Measurements from ENCODE around the gene MCTP1. TPM values are rescaled to one million over a fixed set of nuclear protein-coding genes. Genes with fewer than 3 reads are reported as not detected.

The MCTP1 gene
- total and polyA plus RNA-seq, 2 of the 8 experiments (the other 6 are each of a cell fraction or from before 2014, with no cell fraction given), result 0.56 to 3.4 TPM

DNA sequence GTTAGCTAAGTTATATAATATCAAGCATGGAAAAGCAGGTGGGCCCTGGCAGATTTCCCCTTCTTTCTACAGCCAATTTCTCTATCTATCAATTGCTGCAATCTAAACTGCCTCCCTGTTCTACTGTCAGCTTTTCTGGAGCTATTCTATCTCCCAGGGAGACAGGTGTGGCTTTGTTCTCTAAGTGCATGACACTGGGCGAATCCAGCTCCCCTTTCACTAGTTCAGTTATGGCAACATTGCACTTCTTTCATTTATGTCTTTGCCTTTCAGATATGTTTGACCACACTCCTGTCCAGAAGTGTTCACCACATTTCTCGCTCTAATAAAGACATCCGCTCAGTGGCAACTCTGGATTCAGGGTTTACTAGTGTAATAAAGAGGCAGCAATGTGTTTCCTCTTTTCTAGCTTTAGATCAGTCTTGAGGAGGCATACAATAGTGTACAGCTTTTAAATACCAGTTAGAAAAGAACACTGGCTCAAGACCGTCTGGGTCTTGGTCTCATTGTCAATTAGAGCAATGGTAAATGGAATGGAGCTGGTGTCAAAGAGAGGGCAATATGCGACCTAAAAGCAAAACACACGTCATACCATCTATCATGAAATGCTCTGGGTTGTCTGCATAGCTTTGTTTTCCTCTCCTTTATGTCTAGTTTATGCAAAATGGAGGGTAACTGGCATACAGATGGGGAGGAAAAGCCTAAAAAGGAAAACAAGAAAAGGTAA, 469.4 kb downstream of the MCTP1 start:
- no peaks in the 10 kb centered on the region for H3K4me1 ChIP-seq (replicated peaks in 1 of 4; ENCODE audit: control insufficient read depth in 3 of 4, insufficient read depth in 4 of 4, low read length in 3 of 4)
- H2BK15ac ChIP-seq (ENCODE audit: low read length), result no peak overlapping the region
- H4K20me1 ChIP-seq (replicated peaks in 1 of 2; ENCODE audit: control insufficient read depth in 1 of 2, insufficient read depth in 2 of 2, low read length in 2 of 2), result no peaks in the 10 kb centered on the region
- H2BK12ac ChIP-seq (ENCODE audit: low read depth, low read length), result no peak overlapping the region
- H3K23me2 ChIP-seq (ENCODE audit: low read depth, low read length), result no peaks in the 10 kb centered on the region
- no peak overlapping the region for H3K56ac ChIP-seq (replicated peaks; ENCODE audit: insufficient read length, low read depth, low read length)
- H3K4ac ChIP-seq (replicated peaks; ENCODE audit: insufficient read length, low read depth, low read length), result no peak overlapping the region
- H3K27me3 ChIP-seq (replicated peaks in 1 of 4; ENCODE audit: control insufficient read depth in 3 of 4, extremely low read depth in 1 of 4, insufficient read depth in 3 of 4, low read length in 3 of 4), result no peaks in the 10 kb centered on the region
- FAIRE-seq (no peak), DNase-seq (ENCODE audit: low read depth in 1 of 2, low spot score in 2 of 2) (no peak)
- H3K4me2 ChIP-seq (ENCODE audit: insufficient read depth in 1 of 2, low read depth in 2 of 2, low read length in 2 of 2), result no peak overlapping the region
- no peak overlapping the region for H3K14ac ChIP-seq (ENCODE audit: insufficient read length)
- no peaks in the 10 kb centered on the region for H3K36me3 ChIP-seq (ENCODE audit: control insufficient read depth in 2 of 4, insufficient read depth in 4 of 4, low read length in 3 of 4)
- no peak overlapping the region for H4K8ac ChIP-seq (ENCODE audit: extremely low read depth, insufficient read depth, low read length)
- no peak overlapping the region for H3K27ac ChIP-seq (ENCODE audit: low read depth, low read length)
- no peak overlapping the region for H3K18ac ChIP-seq (ENCODE audit: extremely low read depth, low read length)
- H2BK5ac ChIP-seq (ENCODE audit: low read depth, low read length), result no peak overlapping the region
- H2BK120ac ChIP-seq (replicated peaks; ENCODE audit: low read depth, low read length), result no peak overlapping the region
- 84% methylated on average over 6 of the region's 6 CpGs; no CpG with 5 or more reads in 1 of the 2 experiments for WGBS, 2 experiments (ENCODE audit: extremely low coverage in 1 of 2, insufficient coverage in 1 of 2, insufficient read length in 1 of 2, insufficient replicate concordance in 2 of 2, low coverage in 1 of 2, low lambda C conversion rate in 2 of 2, missing lambda C conversion rate in 1 of 2)
- H2AFZ ChIP-seq (ENCODE audit: low read length), result no peak overlapping the region
- H3K23ac ChIP-seq (ENCODE audit: insufficient read length), result no peak overlapping the region
- no peaks in the 10 kb centered on the region for H3K9me3 ChIP-seq (ENCODE audit: insufficient read depth in 2 of 2, low read depth in 1 of 2, low read length in 1 of 2)
- no peak overlapping the region for H4K5ac ChIP-seq (ENCODE audit: insufficient read length, low read depth, low read length)
- H3K9ac ChIP-seq (replicated peaks in 1 of 4; ENCODE audit: extremely low read depth in 1 of 4, low read depth in 3 of 4, low read length in 3 of 4), result no peak overlapping the region
- POLR2A ChIA-PET (ENCODE audit: partially characterized antibody), result interaction anchor here (1.6 kb wide), 1 partner anchor 11 kb away, joined by 3 read pairs; no protein-coding TSS in a partner anchor
- no peaks in the 10 kb centered on the region for H3K79me1 ChIP-seq (ENCODE audit: low read depth, low read length)
- no peak overlapping the region for H4K91ac ChIP-seq (replicated peaks; ENCODE audit: insufficient read length, low read length)
- no peak overlapping the region for H3K4me3 ChIP-seq (ENCODE audit: extremely low read depth in 1 of 4, insufficient read depth in 2 of 4, low read depth in 3 of 4, low read length in 4 of 4)
- H2BK20ac ChIP-seq (ENCODE audit: low read length), result no peak overlapping the region
- CTCF ChIA-PET (ENCODE audit: partially characterized antibody), result interaction anchor here (0.6 to 4.5 kb wide), 3 partner anchors 15 to 499 kb away, joined by 3 to 31 read pairs (median 4); no protein-coding TSS in a partner anchor
- no peaks in the 10 kb centered on the region for H3K79me2 ChIP-seq (ENCODE audit: control insufficient read depth in 1 of 2, insufficient read depth in 2 of 2, low read length in 2 of 2)
- no peak overlapping the region for H2AK5ac ChIP-seq (ENCODE audit: low read depth, low read length)
- TF ChIP-seq SAP30 (IDR thresholded peaks at IDR 0.05; ENCODE audit: insufficient read depth, insufficient replicate concordance, low read length), result no peak
- TF ChIP-seq EP300 (IDR thresholded peaks at IDR 0.05; ENCODE audit: borderline replicate concordance in 1 of 2, low read depth in 2 of 2, low read length in 2 of 2), result no peak
- TF ChIP-seq CBX8 (IDR thresholded peaks at IDR 0.05; ENCODE audit: borderline replicate concordance, low read depth, low read length), result no peak
- TF ChIP-seq, protein P1, sequence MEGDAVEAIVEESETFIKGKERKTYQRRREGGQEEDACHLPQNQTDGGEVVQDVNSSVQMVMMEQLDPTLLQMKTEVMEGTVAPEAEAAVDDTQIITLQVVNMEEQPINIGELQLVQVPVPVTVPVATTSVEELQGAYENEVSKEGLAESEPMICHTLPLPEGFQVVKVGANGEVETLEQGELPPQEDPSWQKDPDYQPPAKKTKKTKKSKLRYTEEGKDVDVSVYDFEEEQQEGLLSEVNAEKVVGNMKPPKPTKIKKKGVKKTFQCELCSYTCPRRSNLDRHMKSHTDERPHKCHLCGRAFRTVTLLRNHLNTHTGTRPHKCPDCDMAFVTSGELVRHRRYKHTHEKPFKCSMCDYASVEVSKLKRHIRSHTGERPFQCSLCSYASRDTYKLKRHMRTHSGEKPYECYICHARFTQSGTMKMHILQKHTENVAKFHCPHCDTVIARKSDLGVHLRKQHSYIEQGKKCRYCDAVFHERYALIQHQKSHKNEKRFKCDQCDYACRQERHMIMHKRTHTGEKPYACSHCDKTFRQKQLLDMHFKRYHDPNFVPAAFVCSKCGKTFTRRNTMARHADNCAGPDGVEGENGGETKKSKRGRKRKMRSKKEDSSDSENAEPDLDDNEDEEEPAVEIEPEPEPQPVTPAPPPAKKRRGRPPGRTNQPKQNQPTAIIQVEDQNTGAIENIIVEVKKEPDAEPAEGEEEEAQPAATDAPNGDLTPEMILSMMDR (IDR thresholded peaks at IDR 0.05; ENCODE audit: control extremely low read depth in 1 of 3, insufficient read depth in 1 of 3, low read depth in 1 of 3, low read length in 3 of 3), result no peak
- no peak for TF ChIP-seq PHF8 (conservative IDR thresholded peaks at IDR 0.05; ENCODE audit: low read depth, low read length)
- no peak for TF ChIP-seq GTF2F1 (IDR thresholded peaks at IDR 0.05; ENCODE audit: borderline replicate concordance, low read depth, low read length)
- TF ChIP-seq KDM4A (IDR thresholded peaks at IDR 0.05; ENCODE audit: low read depth, low read length, severe bottlenecking), result no peak
- no peak for TF ChIP-seq CHD1 (IDR thresholded peaks at IDR 0.05; ENCODE audit: low read depth, low read length)
- TF ChIP-seq SIX5 (IDR thresholded peaks at IDR 0.05; ENCODE audit: low read depth, low read length), result no peak
- TF ChIP-seq JUND (IDR thresholded peaks at IDR 0.05; ENCODE audit: low read length), result no peak

Data from H1 (cell line).